Mesenchymal stem cell (in vitro differentiated cells and primary cell): Measurements from ENCODE around the gene CASS4.

Experiments
- DNase-seq: peaks from one replicate; pipeline ENCODE4 v3.0.0-alpha.2; 2013
- H2AFZ ChIP-seq: one replicate; pipeline ENCODE4 v1.6.1; 2013; ENCODE audit warnings: low read depth, mild to moderate bottlenecking, control low read depth, inconsistent platforms, low read length, moderate library complexity
- H2AK5ac ChIP-seq: 2 replicates; pipeline ENCODE4 v1.6.1; 2013; ENCODE audit warnings: low read length, moderate library complexity, mild to moderate bottlenecking, inconsistent platforms; ENCODE audit not compliant: severe bottlenecking
- H2BK120ac ChIP-seq: one replicate; pipeline ENCODE4 v1.6.1; 2013; ENCODE audit warnings: low read depth, mild to moderate bottlenecking, inconsistent platforms, low read length, moderate library complexity
- H2BK12ac ChIP-seq, 2 experiments: one replicate each; pipeline ENCODE4 v1.6.1; 2013; ENCODE audit warnings: inconsistent platforms in 2 of 2, low read length in 2 of 2, mild to moderate bottlenecking in 2 of 2, moderate library complexity in 2 of 2, control low read depth in 1 of 2
- H2BK15ac ChIP-seq: one replicate; pipeline ENCODE4 v1.6.1; 2013; ENCODE audit warnings: mild to moderate bottlenecking, low read depth, inconsistent platforms; ENCODE audit not compliant: poor library complexity, severe bottlenecking
- H2BK5ac ChIP-seq: 2 replicates; pipeline ENCODE4 v1.6.1; 2013; ENCODE audit warnings: low read depth, mild to moderate bottlenecking, low read length, control low read depth, inconsistent platforms; ENCODE audit not compliant: poor library complexity, severe bottlenecking
- H3K14ac ChIP-seq, 2 experiments: one replicate each; pipeline ENCODE4 v1.6.1; 2013; ENCODE audit warnings: inconsistent platforms in 2 of 2, low read length in 2 of 2, control low read depth in 1 of 2, mild to moderate bottlenecking in 1 of 2, moderate library complexity in 1 of 2
- H3K18ac ChIP-seq, 2 experiments: one replicate each; pipeline ENCODE4 v1.6.1; 2013; ENCODE audit warnings: inconsistent platforms in 2 of 2, low read length in 2 of 2, control low read depth in 1 of 2, low read depth in 1 of 2, mild to moderate bottlenecking in 1 of 2
- H3K23ac ChIP-seq, 2 experiments: one replicate each; pipeline ENCODE4 v1.6.1; 2013; ENCODE audit warnings: inconsistent platforms in 2 of 2, low read length in 2 of 2, mild to moderate bottlenecking in 2 of 2, moderate library complexity in 2 of 2, control low read depth in 1 of 2
- H3K27ac ChIP-seq: 2 replicates; pipeline ENCODE4 v1.5.1; 2013; ENCODE audit warnings: mild to moderate bottlenecking, moderate library complexity, low read length, control low read depth, inconsistent platforms; ENCODE audit not compliant: poor library complexity, severe bottlenecking
- H3K27me3 ChIP-seq, 2 experiments: 2 replicates each; pipeline versions ENCODE4 v1.6.1 to v1.7.0; 2013; ENCODE audit warnings: low read length in 2 of 2, mild to moderate bottlenecking in 2 of 2, moderate library complexity in 2 of 2, control low read depth in 1 of 2, inconsistent platforms in 1 of 2; ENCODE audit not compliant: control insufficient read depth in 1 of 2, insufficient read depth in 1 of 2
- H3K36me3 ChIP-seq, 2 experiments: 2 replicates each; pipeline versions ENCODE4 v1.6.1 to v1.7.0; 2013; ENCODE audit warnings: low read length in 2 of 2, control low read depth in 1 of 2, inconsistent platforms in 1 of 2, low read depth in 1 of 2, mild to moderate bottlenecking in 1 of 2; ENCODE audit not compliant: insufficient read depth in 2 of 2, control insufficient read depth in 1 of 2
- H3K4ac ChIP-seq, 2 experiments: one replicate each; pipeline ENCODE4 v1.6.1; 2013; ENCODE audit warnings: inconsistent platforms in 2 of 2, low read length in 2 of 2, mild to moderate bottlenecking in 2 of 2, moderate library complexity in 2 of 2, control low read depth in 1 of 2, low read depth in 1 of 2
- H3K4me1 ChIP-seq: 2 replicates; pipeline ENCODE4 v1.6.1; 2013; ENCODE audit warnings: low read depth, low read length, control low read depth; ENCODE audit not compliant: control insufficient read depth, insufficient read depth
- H3K4me2 ChIP-seq: 2 replicates; pipeline ENCODE4 v1.6.1; 2013; ENCODE audit warnings: low read length, mild to moderate bottlenecking, inconsistent platforms; ENCODE audit not compliant: poor library complexity, severe bottlenecking
- H3K4me3 ChIP-seq, 2 experiments: 2 replicates each; pipeline versions ENCODE4 v1.5.1 to v1.7.0; 2013; ENCODE audit warnings: low read length in 2 of 2, mild to moderate bottlenecking in 2 of 2, control low read depth in 1 of 2, low read depth in 1 of 2; ENCODE audit not compliant: insufficient read depth in 1 of 2
- H3K79me1 ChIP-seq: replicated peaks from 2 replicates; pipeline ENCODE4 v1.6.1; 2013; ENCODE audit warnings: mild to moderate bottlenecking, control low read depth, low read length, inconsistent platforms; ENCODE audit not compliant: poor library complexity, severe bottlenecking
- H3K9ac ChIP-seq: 2 replicates; pipeline ENCODE4 v1.7.0; 2013; ENCODE audit warnings: mild to moderate bottlenecking, low read length, moderate library complexity
- H3K9me3 ChIP-seq: 2 replicates; pipeline ENCODE4 v1.7.0; 2013; ENCODE audit warnings: mild to moderate bottlenecking, low read length; ENCODE audit not compliant: control insufficient read depth
- H4K8ac ChIP-seq: one replicate; pipeline ENCODE4 v1.6.1; 2013; ENCODE audit warnings: inconsistent platforms, mild to moderate bottlenecking, low read length, moderate library complexity
- H4K91ac ChIP-seq: one replicate; pipeline ENCODE4 v1.6.1; 2013; ENCODE audit warnings: mild to moderate bottlenecking, low read length, inconsistent platforms
- WGBS: methylation state at CpG from one replicate; pipeline ENCODE4 v1.1.7; 2013; ENCODE audit warnings: mixed read lengths; 5-methylcytosine and 5-hydroxymethylcytosine counted together

Gene CASS4

DNA sequence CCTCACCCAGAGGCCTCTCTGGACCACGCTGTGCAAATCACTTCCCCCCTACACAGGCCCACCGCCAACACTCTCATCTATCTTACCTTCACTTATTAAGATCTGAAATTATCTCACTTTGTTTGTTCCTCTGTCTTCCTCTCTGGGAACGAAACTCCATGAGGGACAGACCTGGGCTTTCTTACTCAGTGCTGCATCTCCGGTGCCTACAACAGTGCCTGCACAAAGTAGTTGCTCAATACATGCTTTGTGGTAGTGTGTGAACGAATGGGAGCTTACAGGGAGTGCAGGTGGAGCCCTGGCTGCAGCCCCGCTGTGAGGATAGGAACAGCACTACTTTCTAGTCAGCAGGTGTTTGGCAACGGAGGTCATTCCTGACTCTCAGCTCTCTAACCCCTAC, 5.3 kb downstream of the CASS4 start:
- H3K4ac ChIP-seq: no peak overlapping the region
- H3K4me3 ChIP-seq: no peak overlapping the region
- H3K9me3 ChIP-seq: no peaks in the 10 kb centered on the region
- no peak overlapping the region for H4K91ac ChIP-seq
- H4K8ac ChIP-seq: no peak overlapping the region
- H3K4me1 ChIP-seq: peaks cover 18% of the 10 kb centered on the region
- no peak overlapping the region for H2AFZ ChIP-seq
- no peak overlapping the region for H3K27ac ChIP-seq
- no peak overlapping the region for H3K18ac ChIP-seq
- no peak overlapping the region for H3K23ac ChIP-seq
- H3K9ac ChIP-seq: no peak overlapping the region
- H2AK5ac ChIP-seq: no peak overlapping the region
- H2BK120ac ChIP-seq: no peak overlapping the region
- 93% methylated on average over 7 of the region's 7 CpGs for WGBS
- no peak overlapping the region for H2BK5ac ChIP-seq
- H2BK12ac ChIP-seq: no peak overlapping the region
- peak overlapping the region; percentile 6 for H2BK15ac ChIP-seq
- no peaks in the 10 kb centered on the region for H3K27me3 ChIP-seq
- no peaks in the 10 kb centered on the region for H3K79me1 ChIP-seq
- DNase-seq: no peak
- H3K4me2 ChIP-seq: no peak overlapping the region
- peaks cover 0 to 4% of the 10 kb centered on the region in 2 experiments for H3K36me3 ChIP-seq
- no peak overlapping the region for H3K14ac ChIP-seq

DNA sequence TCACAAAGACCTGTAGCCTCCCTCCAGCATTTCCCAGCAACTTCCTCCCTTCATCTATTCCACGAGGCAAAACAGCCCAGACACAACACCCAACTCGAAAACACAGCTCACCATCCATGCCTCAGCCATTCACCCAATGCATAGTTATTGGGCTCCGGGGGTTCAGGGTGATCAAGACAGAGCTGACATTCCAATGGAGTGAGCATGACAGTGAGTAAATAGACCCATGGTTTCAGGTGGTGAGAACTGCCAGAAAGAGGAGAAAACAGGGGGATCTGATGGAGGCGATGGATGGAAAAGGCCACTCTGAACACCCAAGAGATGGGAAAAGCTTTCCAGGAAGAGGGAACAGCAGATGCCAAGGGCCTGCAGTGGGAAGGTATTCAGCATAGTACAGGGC, 5.9 kb downstream of the CASS4 start:
- Histone ChIP-seq H2BK15ac (no peak overlapping the region), H3K4me3 (no peak overlapping the region), H3K9me3 (no peaks in the 10 kb centered on the region), H3K4me1 (peaks cover 20% of the 10 kb centered on the region), H2BK120ac (no peak overlapping the region), H3K23ac (no peak overlapping the region), H2AFZ (no peak overlapping the region), H3K18ac (peak overlapping the region in 1 of 2 experiments; percentile 8), H2AK5ac (no peak overlapping the region), H3K27me3 (no peaks in the 10 kb centered on the region), H3K14ac (no peak overlapping the region), H3K36me3 (peaks cover 0 to 4% of the 10 kb centered on the region in 2 experiments), H3K9ac (no peak overlapping the region), H2BK12ac (peak overlapping the region; percentile 1 to 27), H2BK5ac (no peak overlapping the region), H3K27ac (no peak overlapping the region), H4K91ac (no peak overlapping the region), H3K79me1 (no peaks in the 10 kb centered on the region), H3K4me2 (no peak overlapping the region), H4K8ac (no peak overlapping the region), H3K4ac (no peak overlapping the region)
- DNase-seq: no peak
- 71% methylated on average over 4 of the region's 4 CpGs for WGBS

DNA sequence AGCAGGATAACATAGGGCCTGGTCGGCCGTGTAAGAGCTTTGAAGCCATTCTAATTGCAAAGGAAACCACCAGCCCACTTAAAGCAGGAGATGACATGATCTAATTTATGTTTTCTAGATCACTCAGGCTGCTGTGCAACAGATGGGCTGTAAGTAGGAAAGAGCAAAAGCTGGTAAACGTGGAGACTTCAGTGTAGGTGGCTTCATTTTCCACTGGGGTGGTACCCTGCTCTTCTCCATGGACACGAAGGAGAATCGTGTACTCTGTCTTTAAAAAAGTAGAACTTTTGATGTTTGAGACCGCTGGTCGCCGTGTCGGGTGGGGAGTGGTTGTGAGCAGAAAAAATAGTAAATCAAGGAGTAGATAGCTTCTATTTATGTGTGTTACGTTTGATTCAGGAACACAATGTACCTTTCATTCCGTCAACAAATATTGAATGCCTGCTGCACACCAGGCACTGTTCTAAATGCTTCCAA, 6.4 kb downstream of the CASS4 start:
- Histone ChIP-seq H2BK15ac (no peak overlapping the region), H3K14ac (no peak overlapping the region), H3K4me1 (peaks cover 18% of the 10 kb centered on the region), H4K8ac (peak overlapping the region; percentile 43), H3K36me3 (peaks cover 0 to 4% of the 10 kb centered on the region in 2 experiments), H2BK12ac (peak overlapping the region in 1 of 2 experiments; percentile 1), H3K9me3 (no peaks in the 10 kb centered on the region), H3K18ac (peak overlapping the region in 1 of 2 experiments; percentile 8), H3K9ac (no peak overlapping the region), H3K79me1 (no peaks in the 10 kb centered on the region), H3K23ac (no peak overlapping the region), H2AK5ac (peak overlapping the region; percentile 45), H3K27me3 (no peaks in the 10 kb centered on the region), H4K91ac (no peak overlapping the region), H3K4me3 (no peak overlapping the region), H3K27ac (no peak overlapping the region), H2AFZ (no peak overlapping the region), H3K4ac (peak overlapping the region in 1 of 2 experiments; percentile 67), H2BK5ac (no peak overlapping the region), H2BK120ac (no peak overlapping the region), H3K4me2 (no peak overlapping the region)
- 61% methylated on average over 9 of the region's 11 CpGs for WGBS
- DNase-seq: peak; percentile 23

DNA sequence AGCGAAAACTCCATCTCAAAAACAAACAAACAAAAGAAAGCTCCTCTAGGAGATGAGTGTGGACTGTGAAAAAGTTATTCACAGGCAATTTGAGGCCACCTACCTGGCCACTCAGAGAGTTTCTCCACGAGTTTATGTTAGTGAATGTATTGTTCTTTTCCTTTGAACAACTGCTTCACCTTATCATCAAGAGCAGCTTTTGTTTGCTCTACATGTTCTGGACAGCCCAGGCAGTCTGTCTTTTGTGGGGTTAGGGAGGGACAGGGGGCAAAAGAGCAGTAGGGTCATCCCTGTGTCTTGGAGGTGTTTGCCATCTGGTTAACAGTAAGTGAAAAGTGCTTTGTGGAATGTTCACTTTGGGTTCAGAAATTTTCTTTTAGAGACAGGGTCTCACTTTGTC, 8.0 kb downstream of the CASS4 start:
- H3K36me3 ChIP-seq: peaks cover 0 to 4% of the 10 kb centered on the region in 2 experiments
- DNase-seq: no peak
- H3K27ac ChIP-seq: no peak overlapping the region
- H3K4ac ChIP-seq: no peak overlapping the region
- H3K14ac ChIP-seq: no peak overlapping the region
- H3K4me3 ChIP-seq: no peak overlapping the region
- WGBS: 100% methylated on average over 1 of the region's 2 CpGs
- H3K79me1 ChIP-seq: no peaks in the 10 kb centered on the region
- no peak overlapping the region for H3K23ac ChIP-seq
- H2BK15ac ChIP-seq: no peak overlapping the region
- H4K91ac ChIP-seq: no peak overlapping the region
- H3K18ac ChIP-seq: no peak overlapping the region
- peaks cover 18% of the 10 kb centered on the region for H3K4me1 ChIP-seq
- peak overlapping the region; percentile 71 for H2AK5ac ChIP-seq
- peaks cover 0 to 4% of the 10 kb centered on the region in 2 experiments for H3K27me3 ChIP-seq
- no peak overlapping the region for H2AFZ ChIP-seq
- H3K4me2 ChIP-seq: no peak overlapping the region
- no peak overlapping the region for H2BK120ac ChIP-seq
- no peak overlapping the region for H4K8ac ChIP-seq
- H2BK5ac ChIP-seq: no peak overlapping the region
- H3K9ac ChIP-seq: no peak overlapping the region
- no peaks in the 10 kb centered on the region for H3K9me3 ChIP-seq
- no peak overlapping the region for H2BK12ac ChIP-seq
